ENCODE data around the gene PFKP. TPM values are rescaled to one million over a fixed set of nuclear protein-coding genes. Genes with fewer than 3 reads are reported as not detected.

Gene PFKP
- total RNA-seq, 1 donor from 2014 or later, result 24.2 TPM

DNA sequence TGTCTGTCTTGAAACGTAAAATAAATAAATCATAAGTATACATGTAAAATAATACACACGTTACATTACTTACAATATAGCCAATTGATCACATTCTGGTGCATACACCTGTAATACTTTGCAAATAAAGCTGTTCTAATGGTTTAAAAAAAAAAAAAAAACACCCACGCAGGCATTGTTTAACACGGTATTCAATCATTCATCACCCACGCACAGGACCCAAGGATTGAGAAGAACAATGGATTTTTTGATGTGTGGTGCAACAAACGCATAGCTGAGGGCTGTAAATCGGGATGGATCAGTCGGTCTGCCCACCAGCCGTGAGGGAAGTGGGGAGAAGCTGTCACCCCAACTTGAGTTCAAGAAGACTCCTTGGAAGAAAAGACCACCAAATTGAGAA is 96.5 kb downstream of the PFKP start:
- Mint-ChIP-seq H3K4me1 (ENCODE audit: low read depth, unreplicated experiment) (no peaks in the 10 kb centered on the region), H3K36me3 (ENCODE audit: unreplicated experiment) (no peaks in the 10 kb centered on the region), H3K27me3 (ENCODE audit: unreplicated experiment) (no peaks in the 10 kb centered on the region), H3K27ac (ENCODE audit: unreplicated experiment) (no peak overlapping the region), H3K9me3 (ENCODE audit: unreplicated experiment) (no peaks in the 10 kb centered on the region), H3K4me3 (ENCODE audit: unreplicated experiment) (no peak overlapping the region)
- DNase-seq, result no peak
- no peak for TF ChIP-seq CTCF (IDR thresholded peaks at IDR 0.05; ENCODE audit: partially characterized antibody, unreplicated experiment)

DNA sequence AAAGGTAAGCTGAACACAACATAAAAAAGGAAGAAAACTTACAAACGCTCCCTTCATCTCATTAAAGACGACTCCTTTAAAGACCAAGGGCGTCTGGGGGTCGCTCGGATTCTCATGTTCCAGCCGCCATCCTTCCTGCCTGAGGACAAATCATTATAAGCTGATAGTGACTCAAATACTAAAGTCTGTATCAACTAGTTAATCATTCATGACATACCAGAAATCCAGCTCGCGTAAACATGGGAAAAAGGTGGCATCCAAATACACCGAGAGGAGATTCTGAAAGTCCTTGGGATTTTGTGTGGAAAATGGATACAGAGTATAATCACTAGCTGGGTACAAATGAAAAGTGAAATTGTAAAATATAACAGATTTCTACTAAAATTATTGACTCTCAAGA is 97.8 kb downstream of the PFKP start:
- H3K4me3 Mint-ChIP-seq (ENCODE audit: unreplicated experiment), result no peak overlapping the region
- no peaks in the 10 kb centered on the region for H3K9me3 Mint-ChIP-seq (ENCODE audit: unreplicated experiment)
- no peak for TF ChIP-seq CTCF (IDR thresholded peaks at IDR 0.05; ENCODE audit: partially characterized antibody, unreplicated experiment)
- H3K4me1 Mint-ChIP-seq (ENCODE audit: low read depth, unreplicated experiment), result no peaks in the 10 kb centered on the region
- DNase-seq, result no peak
- H3K27me3 Mint-ChIP-seq (ENCODE audit: unreplicated experiment), result no peaks in the 10 kb centered on the region
- H3K36me3 Mint-ChIP-seq (ENCODE audit: unreplicated experiment), result peaks cover 3% of the 10 kb centered on the region
- H3K27ac Mint-ChIP-seq (ENCODE audit: unreplicated experiment), result no peak overlapping the region

GRCh38 chr10:3166496-3167290 is 99.3 kb downstream of the PFKP start:
- peaks cover under 1% of the 10 kb centered on the region for H3K9me3 Mint-ChIP-seq (ENCODE audit: unreplicated experiment)
- no peak overlapping the region for H3K27ac Mint-ChIP-seq (ENCODE audit: unreplicated experiment)
- peaks cover 3% of the 10 kb centered on the region for H3K36me3 Mint-ChIP-seq (ENCODE audit: unreplicated experiment)
- no peak for TF ChIP-seq CTCF (IDR thresholded peaks at IDR 0.05; ENCODE audit: partially characterized antibody, unreplicated experiment)
- no peak overlapping the region for H3K4me3 Mint-ChIP-seq (ENCODE audit: unreplicated experiment)
- DNase-seq, result no peak
- H3K4me1 Mint-ChIP-seq (ENCODE audit: low read depth, unreplicated experiment), result peaks cover under 1% of the 10 kb centered on the region
- no peaks in the 10 kb centered on the region for H3K27me3 Mint-ChIP-seq (ENCODE audit: unreplicated experiment)

DNA sequence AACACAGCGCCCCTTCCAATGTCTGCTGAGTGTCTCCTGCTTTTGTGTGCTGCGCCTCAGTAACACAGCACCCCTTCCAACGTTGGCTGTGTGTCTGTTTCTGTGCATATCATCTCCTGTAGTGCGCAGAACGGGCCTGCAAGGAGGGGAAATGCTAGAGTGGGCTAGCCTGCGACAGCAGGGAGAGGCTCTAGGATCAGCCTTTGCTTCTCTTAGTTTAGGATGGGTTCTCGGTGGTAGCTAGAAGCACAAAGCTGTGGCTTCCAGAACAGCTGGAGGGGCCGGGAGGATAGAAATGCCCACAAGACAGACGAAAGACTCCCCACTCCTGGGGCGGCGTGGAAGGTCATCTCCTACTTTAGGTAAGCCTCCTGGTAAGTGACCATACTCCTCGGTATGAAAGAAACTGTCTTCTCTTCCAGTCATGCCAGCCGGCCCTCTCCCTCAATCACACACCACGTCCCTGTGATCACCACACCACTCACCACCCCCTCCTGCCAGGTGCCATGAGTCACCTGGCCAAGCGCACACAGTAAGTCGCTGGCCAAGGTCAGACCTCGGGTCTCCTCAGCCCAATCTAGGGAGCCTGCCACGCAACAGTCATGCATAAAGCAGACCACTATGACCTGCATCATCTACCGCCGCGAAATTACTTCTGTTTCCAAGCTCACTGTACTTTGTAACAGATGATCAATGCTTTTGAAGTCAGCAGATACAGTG is 100.4 kb downstream of the PFKP start:
- TF ChIP-seq CTCF (IDR thresholded peaks at IDR 0.05; ENCODE audit: partially characterized antibody, unreplicated experiment), result no peak
- H3K4me1 Mint-ChIP-seq (ENCODE audit: low read depth, unreplicated experiment), result peaks cover 2% of the 10 kb centered on the region
- H3K27me3 Mint-ChIP-seq (ENCODE audit: unreplicated experiment), result peaks cover 2% of the 10 kb centered on the region
- H3K36me3 Mint-ChIP-seq (ENCODE audit: unreplicated experiment), result peaks cover 3% of the 10 kb centered on the region
- peaks cover 4% of the 10 kb centered on the region for H3K9me3 Mint-ChIP-seq (ENCODE audit: unreplicated experiment)
- H3K27ac Mint-ChIP-seq (ENCODE audit: unreplicated experiment), result no peak overlapping the region
- DNase-seq, result no peak
- no peak overlapping the region for H3K4me3 Mint-ChIP-seq (ENCODE audit: unreplicated experiment)

DNA sequence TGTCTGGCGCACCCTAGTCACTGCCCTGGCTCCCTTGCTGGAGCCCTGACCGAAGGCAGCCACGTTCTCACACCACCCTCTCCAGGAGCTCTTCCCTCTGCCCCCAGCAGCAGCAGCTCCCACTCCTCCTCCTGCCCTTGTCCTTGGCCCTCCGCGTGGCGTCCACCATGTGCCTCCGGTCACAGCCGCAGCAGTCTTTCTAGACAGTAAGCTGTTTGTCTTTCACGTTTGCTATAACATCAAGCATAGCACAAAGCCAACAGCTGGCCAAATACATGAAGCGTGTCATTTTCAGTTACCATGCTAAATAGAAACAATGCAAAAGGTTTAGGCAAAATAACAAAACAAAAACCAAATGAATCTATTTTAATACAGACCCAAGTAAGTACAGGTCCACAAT is 101.9 kb downstream of the PFKP start:
- H3K36me3 Mint-ChIP-seq (ENCODE audit: unreplicated experiment), result peaks cover 3% of the 10 kb centered on the region
- no peak for DNase-seq
- no peak for TF ChIP-seq CTCF (IDR thresholded peaks at IDR 0.05; ENCODE audit: partially characterized antibody, unreplicated experiment)
- no peak overlapping the region for H3K4me3 Mint-ChIP-seq (ENCODE audit: unreplicated experiment)
- H3K4me1 Mint-ChIP-seq (ENCODE audit: low read depth, unreplicated experiment), result peaks cover 2% of the 10 kb centered on the region
- H3K9me3 Mint-ChIP-seq (ENCODE audit: unreplicated experiment), result peaks cover 4% of the 10 kb centered on the region
- H3K27me3 Mint-ChIP-seq (ENCODE audit: unreplicated experiment), result peaks cover 2% of the 10 kb centered on the region
- H3K27ac Mint-ChIP-seq (ENCODE audit: unreplicated experiment), result no peak overlapping the region

Data from glutamatergic neuron (in vitro differentiated cells).